ENCODE results near the gene CHD8.

- TF ChIP-seq CTCF (IDR thresholded peaks at IDR 0.05) (no peak), POLR2AphosphoS5 (IDR thresholded peaks at IDR 0.05) (no peak), POLR2A (IDR thresholded peaks at IDR 0.05) (no peak)
Observed at GRCh38 chr14:21426692-21427091, 29.2 kb downstream of the CHD8 start.
